Measurements from ENCODE around the gene CRYL1.

CRYL1 gene

DNA sequence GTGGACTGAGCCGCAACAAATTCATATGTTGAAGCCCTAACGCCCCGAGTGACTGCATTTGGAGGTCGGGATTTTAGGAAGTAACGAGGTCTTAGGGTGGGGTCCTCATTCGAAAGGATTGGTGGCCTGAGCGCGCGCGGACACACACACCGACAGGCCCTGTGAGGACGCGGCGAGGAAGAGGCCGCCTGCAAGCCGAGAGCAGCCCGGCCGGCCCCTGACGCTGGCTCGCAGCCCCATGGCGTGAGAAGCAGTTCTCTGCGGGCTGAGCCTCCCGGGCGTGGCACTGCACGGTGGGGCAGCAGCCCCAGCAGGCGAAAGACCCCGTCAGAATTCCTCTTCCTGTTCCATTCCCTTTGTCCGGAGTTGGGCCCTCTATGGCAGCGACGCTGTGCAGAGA lies 131.2 kb downstream of the CRYL1 start:
- DNase-seq (ENCODE audit: insufficient read length, low spot score) (no peak), FAIRE-seq (no peak)
- TF ChIP-seq TAF1 (IDR thresholded peaks at IDR 0.05; ENCODE audit: low read depth, low read length) (no peak), POLR2A (IDR thresholded peaks at IDR 0.05; ENCODE audit: low read depth, low read length) (no peak), POLR2AphosphoS5 (IDR thresholded peaks at IDR 0.05; ENCODE audit: low read depth, low read length) (no peak), PAX5 (IDR thresholded peaks at IDR 0.05; ENCODE audit: insufficient read depth, low read length, severe bottlenecking) (no peak), POU2F2 (IDR thresholded peaks at IDR 0.05; ENCODE audit: low read depth, low read length) (no peak), SPI1 (IDR thresholded peaks at IDR 0.05; ENCODE audit: low read depth, low read length) (no peak)

DNA sequence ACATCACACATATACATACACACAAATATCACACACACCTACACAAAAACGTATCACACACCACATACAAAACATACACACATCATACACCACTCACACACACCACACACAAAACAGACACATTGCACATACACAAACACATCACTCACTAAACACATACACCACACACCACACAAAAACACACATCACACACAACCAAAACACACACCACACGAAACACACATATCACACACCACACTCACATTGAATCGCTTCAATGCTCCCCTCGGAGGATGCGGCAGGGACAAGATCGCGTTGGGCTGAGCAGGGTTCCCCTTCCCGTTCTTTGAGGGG lies 131.5 kb downstream of the CRYL1 start:
- no peak for FAIRE-seq
- no peak for DNase-seq (ENCODE audit: insufficient read length, low spot score)
- TF ChIP-seq SPI1 (IDR thresholded peaks at IDR 0.05; ENCODE audit: low read depth, low read length) (no peak), POLR2AphosphoS5 (IDR thresholded peaks at IDR 0.05; ENCODE audit: low read depth, low read length) (no peak), POLR2A (IDR thresholded peaks at IDR 0.05; ENCODE audit: low read depth, low read length) (no peak), TAF1 (IDR thresholded peaks at IDR 0.05; ENCODE audit: low read depth, low read length) (no peak), POU2F2 (IDR thresholded peaks at IDR 0.05; ENCODE audit: low read depth, low read length) (no peak), PAX5 (IDR thresholded peaks at IDR 0.05; ENCODE audit: insufficient read depth, low read length, severe bottlenecking) (no peak)

DNA sequence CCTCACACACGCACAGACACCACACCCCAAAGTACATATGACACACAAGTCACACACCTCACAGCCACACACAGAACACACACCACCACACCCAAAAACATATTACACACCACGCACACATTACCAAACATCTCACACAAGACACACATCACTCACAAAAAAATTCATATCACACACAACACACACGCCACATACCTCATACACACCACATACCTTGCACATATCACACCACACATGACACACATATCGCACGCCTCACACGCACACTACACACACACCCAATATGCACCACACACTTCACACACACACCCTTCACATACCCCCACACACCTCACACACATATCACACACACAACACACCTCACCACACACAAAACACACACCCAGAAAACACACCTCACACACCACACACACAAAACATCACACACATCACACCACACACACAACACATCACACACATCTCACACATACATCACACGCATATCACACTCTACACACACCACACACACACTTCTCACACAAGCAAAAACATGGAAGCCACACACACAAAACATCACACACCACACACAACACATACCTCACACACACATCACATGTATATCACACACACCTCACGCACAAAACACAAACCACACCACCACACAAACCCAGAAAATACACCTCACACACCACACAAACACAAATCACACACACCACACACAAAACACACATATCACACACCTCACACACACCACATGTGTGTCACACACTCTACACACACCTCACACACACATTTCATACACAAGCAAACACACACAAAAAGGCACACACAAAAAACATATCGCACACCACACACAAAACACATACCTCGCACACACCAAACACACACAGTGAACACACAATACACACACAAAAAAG lies 132.1 kb downstream of the CRYL1 start:
- FAIRE-seq: peak; percentile 96
- no peak for DNase-seq (ENCODE audit: insufficient read length, low spot score)
- TF ChIP-seq TAF1 (IDR thresholded peaks at IDR 0.05; ENCODE audit: low read depth, low read length) (no peak), POLR2AphosphoS5 (IDR thresholded peaks at IDR 0.05; ENCODE audit: low read depth, low read length) (no peak), PAX5 (IDR thresholded peaks at IDR 0.05; ENCODE audit: insufficient read depth, low read length, severe bottlenecking) (no peak), POLR2A (IDR thresholded peaks at IDR 0.05; ENCODE audit: low read depth, low read length) (no peak), SPI1 (IDR thresholded peaks at IDR 0.05; ENCODE audit: low read depth, low read length) (no peak), POU2F2 (IDR thresholded peaks at IDR 0.05; ENCODE audit: low read depth, low read length) (no peak)

DNA sequence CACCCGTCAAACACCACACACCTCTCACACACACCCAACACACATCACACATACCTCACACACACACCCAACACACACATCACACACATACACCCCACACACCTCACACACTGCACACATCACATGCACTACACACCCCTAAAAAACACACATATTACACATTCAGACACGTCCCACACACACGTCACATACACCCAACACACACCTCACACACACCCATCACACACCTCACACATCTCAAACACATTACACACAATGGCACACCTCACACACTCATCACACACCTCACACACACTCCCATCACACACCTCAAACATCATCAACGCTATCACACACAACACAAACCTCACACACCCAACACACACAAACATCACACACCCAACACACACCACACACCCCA lies 133.1 kb downstream of the CRYL1 start:
- no peak for TF ChIP-seq PAX5 (IDR thresholded peaks at IDR 0.05; ENCODE audit: insufficient read depth, low read length, severe bottlenecking)
- no peak for TF ChIP-seq POLR2A (IDR thresholded peaks at IDR 0.05; ENCODE audit: low read depth, low read length)
- no peak for TF ChIP-seq SPI1 (IDR thresholded peaks at IDR 0.05; ENCODE audit: low read depth, low read length)
- TF ChIP-seq POLR2AphosphoS5 (IDR thresholded peaks at IDR 0.05; ENCODE audit: low read depth, low read length): no peak
- TF ChIP-seq POU2F2 (IDR thresholded peaks at IDR 0.05; ENCODE audit: low read depth, low read length): no peak
- TF ChIP-seq TAF1 (IDR thresholded peaks at IDR 0.05; ENCODE audit: low read depth, low read length): no peak
- no peak for DNase-seq (ENCODE audit: insufficient read length, low spot score)
- peak; percentile 92 for FAIRE-seq

DNA sequence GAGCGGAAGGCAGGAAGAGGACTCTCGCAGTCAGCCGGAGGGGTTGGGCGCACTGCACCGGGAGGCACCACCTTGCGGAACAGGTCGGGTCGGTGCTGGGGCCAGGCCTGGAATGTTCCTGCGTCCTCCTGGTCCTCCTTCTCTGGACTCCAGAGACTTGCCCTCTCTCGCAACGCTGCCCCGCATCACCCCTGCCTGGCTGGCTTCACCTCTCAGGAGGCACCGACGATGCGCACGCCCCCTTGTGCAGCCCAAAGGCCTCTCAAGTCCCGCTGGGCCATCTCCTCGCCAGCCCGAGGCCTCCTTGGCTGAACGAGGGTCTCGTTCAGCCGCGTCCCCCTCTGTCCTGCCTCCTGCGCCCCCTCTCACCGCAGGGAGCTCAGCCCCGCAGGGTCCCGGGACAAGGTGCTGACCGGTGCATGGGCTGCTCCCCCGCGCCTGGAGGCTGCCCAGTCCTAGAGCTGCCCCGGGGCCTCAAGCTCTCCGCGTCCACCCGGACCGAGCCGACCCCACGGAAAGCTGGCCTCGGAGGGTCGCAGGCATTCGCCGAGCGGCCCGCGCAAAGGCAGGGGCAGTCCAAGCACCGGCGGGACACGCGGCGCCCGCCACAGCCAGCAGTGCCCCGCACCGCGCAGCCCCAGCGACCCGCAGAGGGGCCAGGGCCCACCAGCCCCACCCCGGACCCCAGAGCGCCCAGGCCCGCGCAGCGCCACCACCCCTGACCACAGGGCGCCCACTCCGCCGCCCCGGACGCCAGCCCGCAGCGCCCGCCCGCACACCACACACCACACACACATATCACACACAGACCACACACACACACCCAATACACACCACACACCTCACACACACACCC lies 133.8 kb downstream of the CRYL1 start:
- FAIRE-seq: no peak
- no peak for DNase-seq (ENCODE audit: insufficient read length, low spot score)
- TF ChIP-seq POLR2AphosphoS5 (IDR thresholded peaks at IDR 0.05; ENCODE audit: low read depth, low read length) (no peak), POLR2A (IDR thresholded peaks at IDR 0.05; ENCODE audit: low read depth, low read length) (no peak), TAF1 (IDR thresholded peaks at IDR 0.05; ENCODE audit: low read depth, low read length) (no peak), SPI1 (IDR thresholded peaks at IDR 0.05; ENCODE audit: low read depth, low read length) (no peak), PAX5 (IDR thresholded peaks at IDR 0.05; ENCODE audit: insufficient read depth, low read length, severe bottlenecking) (no peak), POU2F2 (IDR thresholded peaks at IDR 0.05; ENCODE audit: low read depth, low read length) (no peak)

DNA sequence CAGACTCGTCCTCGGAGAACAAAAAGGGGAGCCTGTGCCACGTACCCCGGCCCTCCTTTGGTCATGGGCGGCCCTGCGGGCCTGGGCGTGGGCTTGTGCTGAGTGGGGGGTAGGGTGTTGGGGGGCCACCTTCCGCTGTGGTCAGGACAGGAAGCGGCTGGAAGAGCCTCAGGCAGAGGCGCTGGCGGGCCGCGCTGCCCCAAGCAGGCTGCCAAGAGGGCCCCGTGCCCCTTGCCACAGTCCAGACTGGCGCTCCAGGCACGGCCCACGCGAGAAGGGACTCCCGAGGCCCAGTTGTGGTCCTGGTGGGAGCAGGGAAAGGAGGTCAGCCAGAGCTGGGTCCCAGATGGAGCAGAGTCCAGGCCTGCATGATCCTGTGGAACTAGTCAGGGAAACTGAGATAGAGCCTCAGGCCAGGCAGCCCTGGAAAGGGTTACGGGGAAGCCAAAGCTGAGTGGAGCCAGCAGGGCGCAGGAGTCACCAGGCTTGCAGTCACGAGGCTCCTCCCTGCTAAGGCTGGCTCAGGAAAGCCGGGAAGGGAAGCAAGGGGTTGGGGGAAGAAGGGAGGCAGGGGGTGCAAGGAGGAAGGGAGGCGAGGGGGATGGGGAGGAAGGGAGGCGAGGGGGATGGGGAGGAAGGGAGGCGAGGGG lies 135.0 kb downstream of the CRYL1 start:
- DNase-seq (ENCODE audit: insufficient read length, low spot score): no peak
- no peak for TF ChIP-seq POU2F2 (IDR thresholded peaks at IDR 0.05; ENCODE audit: low read depth, low read length)
- TF ChIP-seq TAF1 (IDR thresholded peaks at IDR 0.05; ENCODE audit: low read depth, low read length): no peak
- no peak for TF ChIP-seq SPI1 (IDR thresholded peaks at IDR 0.05; ENCODE audit: low read depth, low read length)
- TF ChIP-seq POLR2AphosphoS5 (IDR thresholded peaks at IDR 0.05; ENCODE audit: low read depth, low read length): no peak
- no peak for TF ChIP-seq PAX5 (IDR thresholded peaks at IDR 0.05; ENCODE audit: insufficient read depth, low read length, severe bottlenecking)
- TF ChIP-seq POLR2A (IDR thresholded peaks at IDR 0.05; ENCODE audit: low read depth, low read length): no peak
- no peak for FAIRE-seq

DNA sequence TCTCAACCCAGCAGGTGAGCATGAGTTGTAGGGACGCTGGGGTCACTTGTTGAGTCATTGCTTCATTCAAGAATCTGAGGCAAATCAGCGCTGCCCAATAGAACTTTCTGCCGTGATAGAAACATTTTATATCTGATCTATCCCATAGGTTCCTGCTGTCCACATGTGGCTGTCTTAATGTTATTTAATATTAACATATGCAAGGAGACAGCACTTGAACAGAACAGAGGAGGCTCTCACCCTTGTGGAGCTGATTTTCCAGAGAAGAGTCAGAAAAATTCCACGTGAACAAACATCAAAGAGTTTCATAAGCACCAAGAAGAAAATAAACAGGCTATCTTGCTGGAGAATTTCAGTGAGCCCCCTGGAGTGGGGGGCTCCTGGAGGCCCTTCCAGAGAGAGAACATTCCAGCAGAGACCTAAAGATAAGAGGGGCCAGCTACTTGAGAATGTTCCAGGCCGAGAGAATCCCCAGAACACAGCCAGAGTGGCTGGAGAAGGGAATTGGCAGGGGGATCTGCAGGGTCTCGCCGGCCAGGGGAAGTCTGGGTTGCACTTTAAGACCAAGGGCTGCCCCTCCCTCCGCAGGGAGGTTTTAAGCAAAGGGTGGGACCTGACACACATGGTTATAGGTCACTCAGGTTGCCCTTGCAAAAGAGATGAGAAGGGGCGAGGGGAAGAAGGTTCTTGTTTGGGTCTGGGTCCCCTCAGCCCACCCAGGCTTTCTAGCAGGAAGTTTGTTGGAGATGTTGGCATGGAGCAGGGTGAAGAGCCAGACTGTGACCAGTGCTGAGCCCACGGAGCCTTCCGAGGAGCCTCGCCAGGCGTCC lies 135.7 kb downstream of the CRYL1 start:
- no peak for DNase-seq (ENCODE audit: insufficient read length, low spot score)
- no peak for FAIRE-seq
- no peak for TF ChIP-seq PAX5 (IDR thresholded peaks at IDR 0.05; ENCODE audit: insufficient read depth, low read length, severe bottlenecking)
- TF ChIP-seq POU2F2 (IDR thresholded peaks at IDR 0.05; ENCODE audit: low read depth, low read length): no peak
- no peak for TF ChIP-seq POLR2AphosphoS5 (IDR thresholded peaks at IDR 0.05; ENCODE audit: low read depth, low read length)
- no peak for TF ChIP-seq SPI1 (IDR thresholded peaks at IDR 0.05; ENCODE audit: low read depth, low read length)
- TF ChIP-seq TAF1 (IDR thresholded peaks at IDR 0.05; ENCODE audit: low read depth, low read length): no peak
- TF ChIP-seq POLR2A (IDR thresholded peaks at IDR 0.05; ENCODE audit: low read depth, low read length): no peak

DNA sequence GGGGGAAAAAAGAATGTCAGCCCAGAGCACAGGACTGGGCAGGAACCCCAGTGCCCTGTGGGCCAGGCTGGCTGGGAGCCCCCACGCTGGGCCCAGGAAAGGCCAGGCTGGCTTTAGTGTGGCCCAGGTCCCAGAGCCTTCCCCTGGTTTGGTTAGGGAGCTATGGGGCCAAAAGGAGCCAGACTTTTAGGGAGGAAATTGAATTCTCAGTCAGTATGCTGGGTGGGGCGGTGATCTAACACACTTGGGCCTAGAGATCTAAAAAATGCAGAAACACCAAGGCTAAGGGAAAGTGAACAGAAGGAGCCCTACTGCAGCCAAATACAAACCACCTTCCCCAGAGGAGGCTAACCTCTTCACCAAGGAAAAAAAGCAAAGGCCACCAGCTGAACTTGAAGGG lies 137.5 kb downstream of the CRYL1 start:
- FAIRE-seq: no peak
- TF ChIP-seq POLR2A (IDR thresholded peaks at IDR 0.05; ENCODE audit: low read depth, low read length) (no peak), TAF1 (IDR thresholded peaks at IDR 0.05; ENCODE audit: low read depth, low read length) (no peak), POU2F2 (IDR thresholded peaks at IDR 0.05; ENCODE audit: low read depth, low read length) (no peak), PAX5 (IDR thresholded peaks at IDR 0.05; ENCODE audit: insufficient read depth, low read length, severe bottlenecking) (no peak), POLR2AphosphoS5 (IDR thresholded peaks at IDR 0.05; ENCODE audit: low read depth, low read length) (no peak), SPI1 (IDR thresholded peaks at IDR 0.05; ENCODE audit: low read depth, low read length) (no peak)

More for the DNA sequence above, 137.5 kb downstream of the CRYL1 start:
- no peak for DNase-seq (ENCODE audit: insufficient read length, low spot score)
